CD4-positive, alpha-beta T cell (primary cell): ENCODE measurements around the gene ANKRD33. TPM values are rescaled to one million over a fixed set of nuclear protein-coding genes. Genes with fewer than 3 reads are reported as not detected.

Experiments
- ATAC-seq: fragments of 200-7000 bp; cut with Tn5 transposase; one replicate; pipeline ENCODE4 v1.10.0; 2022; ENCODE audit warnings: mild to moderate bottlenecking; ENCODE audit not compliant: poor library complexity
- CTCF ChIA-PET: fragments of 350-600 bp; sonication (Branson Sonifier 250); formaldehyde crosslinking; loops from one replicate; lab custom pipeline; 2021; ENCODE audit warnings: antibody characterized with exemption, inconsistent platforms; lab: Charles Lee
- POLR2A ChIA-PET: fragments of 350-600 bp; sonication (Branson Sonifier 250); formaldehyde crosslinking; loops from one replicate; lab custom pipeline; 2021; ENCODE audit warnings: antibody characterized with exemption, inconsistent platforms; lab: Charles Lee
- DNase-seq, 14 experiments: peaks; one replicate each; pipeline ENCODE4 v3.0.0-alpha.2; 2013 to 2020; ENCODE audit warnings: mixed read lengths in 2 of 14
- H3K27ac ChIP-seq, 2 donors: one replicate each; pipeline versions ENCODE4 v1.5.1 to v1.7.0; 2013; ENCODE audit warnings: low read length in 2 of 2, low read depth in 1 of 2, mild to moderate bottlenecking in 1 of 2
- H3K27me3 ChIP-seq, 2 experiments: 1 replicate in 1 of 2; 2 replicates in 1 of 2; pipeline versions ENCODE4 v1.6.1 to v1.7.0; 2013; ENCODE audit warnings: low read length in 2 of 2, control low read depth in 1 of 2, mild to moderate bottlenecking in 1 of 2, moderate library complexity in 1 of 2; ENCODE audit not compliant: insufficient read depth in 2 of 2, control insufficient read depth in 1 of 2
- H3K36me3 ChIP-seq: one replicate; pipeline ENCODE4 v1.6.1; 2013; ENCODE audit warnings: low read length, control low read depth; ENCODE audit not compliant: insufficient read depth
- H3K4me1 ChIP-seq: one replicate; pipeline ENCODE4 v1.6.1; 2013; ENCODE audit warnings: low read length, control low read depth; ENCODE audit not compliant: insufficient read depth
- H3K4me3 ChIP-seq: one replicate; pipeline ENCODE4 v1.5.1; 2013; ENCODE audit warnings: mild to moderate bottlenecking, low read length, moderate library complexity
- H3K9me3 ChIP-seq, 2 experiments: 1 replicate in 1 of 2; 2 replicates in 1 of 2; pipeline versions ENCODE4 v1.6.1 to v1.7.0; 2013; ENCODE audit warnings: low read length in 2 of 2, mild to moderate bottlenecking in 2 of 2, control low read depth in 1 of 2, moderate library complexity in 1 of 2; ENCODE audit not compliant: control insufficient read depth in 1 of 2, insufficient read depth in 1 of 2
- H3K27ac Mint-ChIP-seq: one replicate; pipeline ENCODE4 v1.8.0; 2020; ENCODE audit warnings: mixed read lengths
- H3K27me3 Mint-ChIP-seq: one replicate; pipeline ENCODE4 v1.8.0; 2021; ENCODE audit warnings: mixed read lengths
- H3K36me3 Mint-ChIP-seq: one replicate; pipeline ENCODE4 v1.8.0; 2021; ENCODE audit warnings: low read depth, mixed read lengths
- H3K4me1 Mint-ChIP-seq: one replicate; pipeline ENCODE4 v1.8.0; 2021; ENCODE audit warnings: low read depth, mixed read lengths
- H3K4me3 Mint-ChIP-seq: one replicate; pipeline ENCODE4 v1.8.0; 2020; ENCODE audit warnings: mild to moderate bottlenecking, mixed read lengths
- H3K9me3 Mint-ChIP-seq: one replicate; pipeline ENCODE4 v1.8.0; 2020; ENCODE audit warnings: mixed read lengths
- intact Hi-C, 2 experiments: fragments of 100-400 bp; cut with DNase I in 1 of 2; cut with micrococcal nuclease in 1 of 2; formaldehyde crosslinking; loops; one replicate each; pipeline versions ENCODE4 v1.15.1 to v1.9.0; 2023 to 2025; cut with DNase I, micrococcal nuclease
- total RNA-seq, 174 experiments: library from RNA in 2 of 174; stranded (reverse) in 2 of 174; gene quantifications; one replicate each; pipeline ENCODE4 v1.2.3 and lab custom pipeline; 2021 to 2026
- TF ChIP-seq, protein P1 (sequence below): fragments of 200-600 bp; IDR thresholded peaks from one replicate; pipeline ENCODE4 v1.8.0; 2022; ENCODE audit warnings: antibody characterized with exemption, mild to moderate bottlenecking

Gene ANKRD33
- total RNA-seq, 2 experiments from 2014 or later: not detected

DNA sequence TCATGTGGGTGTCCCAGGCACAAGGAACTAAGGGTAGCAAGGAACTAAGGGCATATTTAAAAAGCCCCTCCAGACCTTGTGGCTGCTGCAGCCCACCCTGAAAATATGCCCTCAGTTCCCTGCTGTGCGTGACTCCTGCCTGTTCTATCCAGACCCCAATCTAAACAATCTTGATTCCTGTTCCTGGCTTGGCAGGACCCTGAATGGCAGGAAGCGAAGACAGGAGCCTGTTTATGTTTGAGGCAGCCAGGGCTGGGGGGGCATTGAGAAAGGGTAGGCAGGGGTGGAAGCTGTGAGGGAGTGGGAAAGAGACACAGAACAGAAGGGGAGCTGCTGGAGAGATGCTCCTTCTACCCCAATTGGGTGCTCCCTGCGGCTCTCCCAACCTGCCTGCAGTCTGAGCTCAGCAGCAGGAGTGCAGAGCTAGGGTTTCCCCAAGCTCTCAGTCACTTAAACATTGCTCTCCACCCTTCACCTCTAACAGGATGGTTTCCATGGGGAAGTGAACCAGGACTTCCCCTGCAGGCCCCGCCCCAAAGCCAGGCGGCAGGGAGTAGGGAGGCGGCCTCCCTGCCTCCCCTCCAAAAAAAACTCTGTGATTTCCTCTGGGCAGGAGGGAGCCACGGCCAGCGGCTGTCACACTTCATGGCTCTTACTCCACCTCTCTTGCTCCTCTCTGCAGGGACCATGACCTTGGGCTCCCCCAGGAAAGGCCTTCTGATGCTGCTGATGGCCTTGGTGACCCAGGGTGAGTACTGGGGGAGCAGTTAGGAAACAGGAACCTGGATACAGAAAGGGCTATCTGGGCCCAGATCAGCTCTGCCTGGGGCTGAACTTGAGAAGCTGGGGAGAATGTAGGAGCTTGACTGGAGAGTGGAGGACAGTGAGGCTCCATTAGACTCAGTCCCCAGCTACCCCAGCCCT, 24.1 kb downstream of the ANKRD33 start:
- ChIA-PET POLR2A (interaction anchor here (0.7 kb wide), 1 partner anchor 112 kb away, joined by 3 read pairs; no protein-coding TSS in a partner anchor), CTCF (no interaction called here)
- no peaks in the 10 kb centered on the region for H3K4me1 ChIP-seq
- no peak for ATAC-seq
- H3K36me3 ChIP-seq: no peaks in the 10 kb centered on the region
- H3K36me3 Mint-ChIP-seq: no peaks in the 10 kb centered on the region
- no peaks in the 10 kb centered on the region for H3K9me3 Mint-ChIP-seq
- H3K27me3 ChIP-seq: peaks cover 10 to 23% of the 10 kb centered on the region in 2 experiments
- H3K27ac Mint-ChIP-seq: no peak overlapping the region
- no peak overlapping the region for H3K27ac ChIP-seq
- no peaks in the 10 kb centered on the region for H3K9me3 ChIP-seq
- peak in 1 of 14 experiments; percentile 39 for DNase-seq
- H3K4me3 Mint-ChIP-seq: no peak overlapping the region
- H3K4me1 Mint-ChIP-seq: no peaks in the 10 kb centered on the region
- TF ChIP-seq, protein P1, sequence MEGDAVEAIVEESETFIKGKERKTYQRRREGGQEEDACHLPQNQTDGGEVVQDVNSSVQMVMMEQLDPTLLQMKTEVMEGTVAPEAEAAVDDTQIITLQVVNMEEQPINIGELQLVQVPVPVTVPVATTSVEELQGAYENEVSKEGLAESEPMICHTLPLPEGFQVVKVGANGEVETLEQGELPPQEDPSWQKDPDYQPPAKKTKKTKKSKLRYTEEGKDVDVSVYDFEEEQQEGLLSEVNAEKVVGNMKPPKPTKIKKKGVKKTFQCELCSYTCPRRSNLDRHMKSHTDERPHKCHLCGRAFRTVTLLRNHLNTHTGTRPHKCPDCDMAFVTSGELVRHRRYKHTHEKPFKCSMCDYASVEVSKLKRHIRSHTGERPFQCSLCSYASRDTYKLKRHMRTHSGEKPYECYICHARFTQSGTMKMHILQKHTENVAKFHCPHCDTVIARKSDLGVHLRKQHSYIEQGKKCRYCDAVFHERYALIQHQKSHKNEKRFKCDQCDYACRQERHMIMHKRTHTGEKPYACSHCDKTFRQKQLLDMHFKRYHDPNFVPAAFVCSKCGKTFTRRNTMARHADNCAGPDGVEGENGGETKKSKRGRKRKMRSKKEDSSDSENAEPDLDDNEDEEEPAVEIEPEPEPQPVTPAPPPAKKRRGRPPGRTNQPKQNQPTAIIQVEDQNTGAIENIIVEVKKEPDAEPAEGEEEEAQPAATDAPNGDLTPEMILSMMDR: no peak
- H3K4me3 ChIP-seq: no peak overlapping the region
- peaks cover 29% of the 10 kb centered on the region for H3K27me3 Mint-ChIP-seq
- intact Hi-C loops: no loop called here

DNA sequence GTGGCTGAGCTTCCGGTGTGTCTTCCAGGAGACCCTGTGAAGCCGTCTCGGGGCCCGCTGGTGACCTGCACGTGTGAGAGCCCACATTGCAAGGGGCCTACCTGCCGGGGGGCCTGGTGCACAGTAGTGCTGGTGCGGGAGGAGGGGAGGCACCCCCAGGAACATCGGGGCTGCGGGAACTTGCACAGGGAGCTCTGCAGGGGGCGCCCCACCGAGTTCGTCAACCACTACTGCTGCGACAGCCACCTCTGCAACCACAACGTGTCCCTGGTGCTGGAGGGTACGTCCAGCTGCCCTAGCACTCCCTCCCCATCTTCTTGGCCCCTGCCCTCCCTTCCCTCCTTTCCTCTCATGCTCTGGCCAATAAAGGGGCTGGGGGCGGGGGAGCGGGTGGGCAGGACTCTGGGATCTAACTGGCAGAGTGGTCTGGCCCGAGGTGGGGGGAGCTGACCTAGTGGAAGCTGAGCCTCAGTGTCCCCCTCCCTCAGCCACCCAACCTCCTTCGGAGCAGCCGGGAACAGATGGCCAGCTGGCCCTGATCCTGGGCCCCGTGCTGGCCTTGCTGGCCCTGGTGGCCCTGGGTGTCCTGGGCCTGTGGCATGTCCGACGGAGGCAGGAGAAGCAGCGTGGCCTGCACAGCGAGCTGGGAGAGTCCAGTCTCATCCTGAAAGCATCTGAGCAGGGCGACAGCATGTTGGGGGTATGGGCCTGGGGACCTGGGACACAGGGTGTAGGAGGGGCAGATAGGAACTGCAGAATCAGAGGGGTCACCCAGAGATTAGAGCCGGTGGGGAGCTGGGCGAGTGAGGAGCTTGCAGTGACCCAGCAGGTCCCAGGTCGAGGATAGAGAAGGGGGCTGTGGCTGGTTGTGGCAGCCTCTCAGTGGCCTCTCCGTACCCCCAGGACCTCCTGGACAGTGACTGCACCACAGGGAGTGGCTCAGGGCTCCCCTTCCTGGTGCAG, 25.4 kb downstream of the ANKRD33 start:
- Histone ChIP-seq H3K27ac (no peak overlapping the region), H3K36me3 (no peaks in the 10 kb centered on the region), H3K4me1 (no peaks in the 10 kb centered on the region), H3K9me3 (no peaks in the 10 kb centered on the region), H3K4me3 (no peak overlapping the region), H3K27me3 (peaks cover 2 to 11% of the 10 kb centered on the region in 2 experiments)
- ATAC-seq (no peak), DNase-seq (no peak)
- Mint-ChIP-seq H3K4me1 (no peaks in the 10 kb centered on the region), H3K27ac (no peak overlapping the region), H3K4me3 (no peak overlapping the region), H3K27me3 (peaks cover 22% of the 10 kb centered on the region), H3K36me3 (no peaks in the 10 kb centered on the region), H3K9me3 (no peaks in the 10 kb centered on the region)
- ChIA-PET POLR2A (no interaction called here), CTCF (no interaction called here)
- TF ChIP-seq, protein P1: no peak
- intact Hi-C loops: no loop called here

DNA sequence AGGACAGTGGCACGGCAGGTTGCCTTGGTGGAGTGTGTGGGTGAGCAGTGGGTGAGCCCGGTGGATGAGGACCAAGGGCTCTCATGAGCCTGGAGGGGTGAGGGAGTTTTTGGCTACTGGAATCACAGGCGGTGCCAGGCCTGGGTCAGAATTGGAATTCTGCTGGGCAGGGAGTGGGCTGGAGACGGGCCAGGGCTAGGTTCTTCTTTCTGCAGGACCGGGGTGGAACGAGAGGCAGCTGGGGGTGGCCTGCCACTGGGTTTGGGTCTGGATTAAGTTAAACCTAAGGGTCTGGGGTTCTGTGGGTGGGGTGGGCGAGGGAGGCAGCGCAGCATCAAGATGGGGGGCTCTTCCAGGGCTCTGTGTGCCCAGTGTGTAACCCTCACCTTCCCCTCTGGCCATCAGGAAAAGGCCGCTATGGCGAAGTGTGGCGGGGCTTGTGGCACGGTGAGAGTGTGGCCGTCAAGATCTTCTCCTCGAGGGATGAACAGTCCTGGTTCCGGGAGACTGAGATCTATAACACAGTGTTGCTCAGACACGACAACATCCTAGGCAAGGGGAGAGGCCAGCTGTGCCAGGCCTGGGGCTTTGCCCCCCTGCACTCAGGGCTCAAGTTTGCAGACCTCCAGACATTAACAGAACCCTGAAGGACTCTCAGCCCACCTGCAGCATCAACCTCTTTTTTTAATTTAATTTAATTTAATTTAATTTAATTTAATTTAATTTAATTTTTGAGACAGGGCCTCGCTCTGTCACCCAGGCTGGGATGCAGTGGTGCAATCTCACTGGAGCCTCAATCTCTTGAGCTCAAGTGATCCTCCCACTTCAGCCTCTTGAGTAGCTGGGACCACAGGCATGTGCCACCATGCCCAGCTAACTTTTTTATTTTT, 26.4 kb downstream of the ANKRD33 start:
- Histone ChIP-seq H3K9me3 (no peaks in the 10 kb centered on the region), H3K4me3 (no peak overlapping the region), H3K27me3 (peaks cover 2 to 7% of the 10 kb centered on the region in 2 experiments), H3K27ac (no peak overlapping the region), H3K4me1 (no peaks in the 10 kb centered on the region), H3K36me3 (no peaks in the 10 kb centered on the region)
- Mint-ChIP-seq H3K9me3 (no peaks in the 10 kb centered on the region), H3K36me3 (no peaks in the 10 kb centered on the region), H3K4me3 (no peak overlapping the region), H3K27me3 (peaks cover 15% of the 10 kb centered on the region), H3K27ac (no peak overlapping the region), H3K4me1 (no peaks in the 10 kb centered on the region)
- ChIA-PET POLR2A (no interaction called here), CTCF (no interaction called here)
- TF ChIP-seq, protein P1: no peak
- DNase-seq: no peak
- no peak for ATAC-seq
- intact Hi-C loops: no loop called here
